Stimulated activated effector memory CD8-positive, alpha-beta T cell treated with anti-CD3 and anti-CD28 coated beads, Interleukin-12 subunit alpha, Interleukin-12 subunit beta, amount 100 ng/mL, for 72 hours (primary cell): ENCODE measurements around the gene CCDC34.

Source experiments
- ATAC-seq: fragments of 150-1000 bp; cut with Tn5 transposase; 2 replicates; pipeline ENCODE4 v1.10.0; 2021
- DNase-seq, 2 donors: peaks; one replicate each; pipeline ENCODE4 v3.0.0; 2021 to 2022; ENCODE audit warnings: low spot score in 2 of 2
- H3K27ac Mint-ChIP-seq: one replicate; pipeline ENCODE4 v1.8.0; 2022; ENCODE audit warnings: mild to moderate bottlenecking, mixed read lengths
- H3K36me3 Mint-ChIP-seq: one replicate; pipeline ENCODE4 v1.8.0; 2022; ENCODE audit warnings: mild to moderate bottlenecking, mixed read lengths
- H3K4me1 Mint-ChIP-seq: one replicate; pipeline ENCODE4 v1.8.0; 2022; ENCODE audit warnings: mixed read lengths
- H3K4me3 Mint-ChIP-seq: one replicate; pipeline ENCODE4 v1.8.0; 2022; ENCODE audit warnings: mild to moderate bottlenecking, mixed read lengths
- H3K9me3 Mint-ChIP-seq: one replicate; pipeline ENCODE4 v1.8.0; 2022; ENCODE audit warnings: mixed read lengths

Gene CCDC34

DNA sequence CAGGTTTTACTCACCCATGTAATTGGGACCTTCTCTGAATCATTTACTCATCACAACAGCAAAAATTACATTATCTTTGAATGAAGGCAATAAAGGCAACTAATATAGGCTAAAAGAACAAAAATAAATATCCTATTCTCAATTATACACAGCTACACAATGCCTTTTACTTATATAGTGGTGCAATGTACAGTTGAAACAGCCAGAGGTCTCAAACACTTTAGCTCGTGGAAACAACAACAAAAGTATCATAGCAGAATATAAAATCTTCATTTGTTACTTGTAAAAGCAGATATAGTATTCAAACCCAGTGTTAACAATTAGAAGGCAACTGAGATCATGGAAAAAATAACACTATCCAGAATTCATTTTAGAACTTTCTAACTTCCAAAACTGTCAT is 20.6 kb upstream of the CCDC34 start:
- H3K4me1 Mint-ChIP-seq: peaks cover 6% of the 10 kb centered on the region
- H3K36me3 Mint-ChIP-seq: no peaks in the 10 kb centered on the region
- ATAC-seq: no peak
- no peak overlapping the region for H3K4me3 Mint-ChIP-seq
- H3K27ac Mint-ChIP-seq: no peak overlapping the region
- no peaks in the 10 kb centered on the region for H3K9me3 Mint-ChIP-seq
- DNase-seq: no peak

DNA sequence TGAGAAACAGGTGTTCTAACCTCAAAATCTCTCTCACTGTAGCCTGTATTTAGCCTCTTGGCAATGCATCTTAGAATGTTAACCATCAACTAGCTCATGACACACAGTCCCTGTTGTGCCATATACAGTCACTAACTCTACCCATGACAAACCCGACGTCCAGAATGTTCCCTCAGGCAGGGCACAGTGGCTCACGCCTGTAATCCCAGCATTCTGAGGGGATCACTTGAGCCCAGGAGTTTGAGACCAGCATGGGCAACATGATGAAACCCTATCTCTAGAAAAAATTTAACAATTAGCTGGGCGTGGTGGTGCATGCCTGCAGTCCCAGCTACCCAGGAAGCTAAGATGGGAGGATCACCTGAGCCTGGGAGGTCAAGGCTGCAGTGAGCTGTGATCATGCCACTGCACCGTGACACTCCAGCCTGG is 18.2 kb upstream of the CCDC34 start:
- ATAC-seq (no peak), DNase-seq (no peak)
- H3K9me3 Mint-ChIP-seq: no peaks in the 10 kb centered on the region
- H3K4me1 Mint-ChIP-seq: no peaks in the 10 kb centered on the region
- no peak overlapping the region for H3K27ac Mint-ChIP-seq
- H3K4me3 Mint-ChIP-seq: no peak overlapping the region
- no peaks in the 10 kb centered on the region for H3K36me3 Mint-ChIP-seq

DNA sequence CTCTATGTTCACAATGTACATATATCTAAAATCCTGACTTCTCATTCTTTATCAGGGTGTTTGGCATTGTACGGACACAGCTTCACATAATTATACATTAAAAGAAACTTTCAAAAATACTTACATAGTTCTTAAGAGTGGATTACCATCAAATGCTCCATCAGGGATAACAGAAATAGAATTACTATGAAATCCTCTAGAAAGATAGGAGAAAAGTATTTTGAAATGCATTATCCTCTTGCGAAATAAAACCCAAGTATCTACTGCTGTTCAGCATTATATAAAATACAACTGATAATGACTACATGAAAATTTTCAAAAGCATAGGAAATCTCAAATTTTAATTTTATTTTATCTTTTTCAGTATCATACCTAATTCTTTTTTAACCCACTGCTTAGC is 17.8 kb upstream of the CCDC34 start:
- Mint-ChIP-seq H3K36me3 (no peaks in the 10 kb centered on the region), H3K9me3 (no peaks in the 10 kb centered on the region), H3K27ac (no peak overlapping the region), H3K4me3 (no peak overlapping the region), H3K4me1 (no peaks in the 10 kb centered on the region)
- DNase-seq (no peak), ATAC-seq (no peak)

DNA sequence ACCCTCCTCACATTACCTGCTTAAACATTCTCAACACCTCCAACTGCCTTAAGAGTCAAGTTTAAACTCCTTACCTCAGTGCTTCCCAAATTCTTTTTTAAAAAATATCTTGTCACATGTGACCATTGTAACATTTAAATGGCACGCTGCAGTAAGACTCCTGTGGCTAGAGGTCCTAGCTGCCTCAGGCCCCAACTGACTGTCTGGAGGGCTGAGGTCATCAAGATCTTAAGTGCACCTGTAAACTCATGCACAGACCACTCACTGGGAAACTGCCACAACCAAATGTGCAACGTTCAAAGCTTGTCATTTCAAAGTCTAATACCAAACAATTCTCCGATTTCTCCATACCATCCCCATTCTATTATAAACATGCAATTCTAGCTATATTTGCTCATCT is 16.4 kb upstream of the CCDC34 start:
- DNase-seq: no peak
- Mint-ChIP-seq H3K4me1 (no peaks in the 10 kb centered on the region), H3K27ac (no peak overlapping the region), H3K36me3 (no peaks in the 10 kb centered on the region), H3K4me3 (no peak overlapping the region), H3K9me3 (no peaks in the 10 kb centered on the region)
- no peak for ATAC-seq

DNA sequence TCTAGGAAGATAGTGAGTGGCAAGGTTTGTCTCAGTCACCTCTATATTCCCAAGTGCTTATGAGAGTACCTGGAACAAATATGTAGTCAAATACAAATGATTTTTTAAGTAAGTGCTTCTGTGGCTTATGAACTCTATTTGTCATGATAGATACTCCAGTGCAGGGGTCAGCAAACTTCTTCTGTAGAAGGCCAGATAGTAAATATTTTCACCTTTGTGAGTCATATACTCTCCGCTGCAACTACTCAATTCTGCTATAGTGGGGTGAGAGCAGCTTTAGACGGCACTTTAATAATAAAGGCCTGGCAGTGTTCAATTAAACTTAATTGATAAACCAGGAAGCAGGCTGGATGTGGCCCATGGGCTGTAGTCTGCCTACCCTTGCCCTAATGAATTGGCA is 12.4 kb upstream of the CCDC34 start:
- Mint-ChIP-seq H3K9me3 (no peaks in the 10 kb centered on the region), H3K4me3 (no peak overlapping the region), H3K36me3 (no peaks in the 10 kb centered on the region), H3K27ac (no peak overlapping the region), H3K4me1 (no peaks in the 10 kb centered on the region)
- DNase-seq: no peak
- no peak for ATAC-seq

DNA sequence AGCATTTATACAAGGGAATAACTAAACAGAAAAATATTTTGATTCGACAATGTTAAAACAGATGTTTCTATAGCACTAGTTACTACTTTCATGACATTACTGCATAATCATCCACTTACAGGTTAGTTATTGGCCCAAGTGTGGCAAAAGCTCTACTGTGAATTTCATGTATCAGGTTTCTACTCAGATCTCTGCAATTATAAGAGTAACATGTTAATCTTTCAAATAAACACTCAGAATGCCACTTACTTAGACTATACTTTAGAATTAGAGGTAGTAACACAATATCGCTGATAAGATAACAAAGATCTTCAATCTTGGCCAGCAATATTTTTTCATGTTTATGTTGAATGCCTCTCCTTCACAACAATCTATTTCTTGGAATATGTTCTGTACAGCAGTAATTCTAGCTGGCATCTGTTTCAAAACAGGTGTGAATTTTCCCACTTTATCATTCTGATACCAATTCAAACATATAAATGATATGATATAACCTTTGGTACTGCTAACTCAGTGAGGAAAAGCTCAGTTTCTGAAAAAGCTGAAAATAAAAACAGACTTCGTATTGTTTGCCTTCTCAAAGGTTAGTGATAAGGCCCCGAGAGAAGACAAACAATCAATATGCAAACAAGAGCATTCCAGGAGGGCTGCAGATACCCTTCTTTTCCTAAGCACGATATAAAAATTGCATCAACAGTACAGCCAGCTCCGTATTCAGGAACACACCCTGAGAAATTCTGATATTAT is 11.0 kb upstream of the CCDC34 start:
- Mint-ChIP-seq H3K4me3 (no peak overlapping the region), H3K27ac (no peak overlapping the region), H3K36me3 (no peaks in the 10 kb centered on the region), H3K9me3 (no peaks in the 10 kb centered on the region), H3K4me1 (no peaks in the 10 kb centered on the region)
- no peak for DNase-seq
- ATAC-seq: no peak

DNA sequence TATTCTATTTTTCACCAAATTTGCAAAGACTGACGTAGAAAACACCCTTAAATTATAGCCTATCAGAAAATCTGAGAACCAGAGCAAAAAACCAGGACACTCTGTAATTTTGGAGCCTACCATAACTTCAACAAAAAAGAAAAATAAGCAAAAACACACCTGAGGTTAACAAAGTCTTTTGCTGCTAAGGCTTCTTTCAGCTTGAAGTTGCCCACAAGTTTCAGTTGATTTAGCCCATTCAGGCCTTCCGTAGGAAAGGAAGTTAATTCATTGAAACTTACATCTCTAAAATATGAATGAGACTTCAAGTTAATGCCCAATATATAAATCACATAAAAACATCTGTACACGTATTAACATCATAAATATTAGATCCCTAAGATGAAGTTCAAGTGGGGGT is 10.4 kb upstream of the CCDC34 start:
- no peak overlapping the region for H3K27ac Mint-ChIP-seq
- no peaks in the 10 kb centered on the region for H3K9me3 Mint-ChIP-seq
- DNase-seq (no peak), ATAC-seq (no peak)
- H3K4me3 Mint-ChIP-seq: no peak overlapping the region
- H3K36me3 Mint-ChIP-seq: no peaks in the 10 kb centered on the region
- no peaks in the 10 kb centered on the region for H3K4me1 Mint-ChIP-seq

DNA sequence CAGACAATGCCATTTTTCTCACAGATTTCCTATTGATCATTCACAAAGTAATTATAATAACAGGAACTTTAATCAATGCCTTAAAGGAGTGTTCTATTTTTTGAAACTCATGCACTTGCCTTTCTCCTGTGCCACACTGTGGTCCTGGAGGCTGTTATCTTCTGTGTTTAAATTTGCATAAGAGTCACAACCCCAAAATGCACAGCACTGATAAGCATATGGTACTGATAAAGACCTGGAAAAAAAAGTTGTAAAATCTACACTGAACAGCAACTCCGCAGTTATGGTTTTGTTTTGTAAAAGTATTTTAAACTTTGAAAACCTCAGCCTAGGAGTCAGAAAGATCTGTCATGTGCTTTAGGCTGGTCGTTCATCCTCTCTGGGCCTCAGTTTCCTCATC is 9.1 kb upstream of the CCDC34 start:
- ATAC-seq (no peak), DNase-seq (no peak)
- H3K4me1 Mint-ChIP-seq: no peaks in the 10 kb centered on the region
- H3K27ac Mint-ChIP-seq: no peak overlapping the region
- no peaks in the 10 kb centered on the region for H3K9me3 Mint-ChIP-seq
- H3K4me3 Mint-ChIP-seq: no peak overlapping the region
- no peaks in the 10 kb centered on the region for H3K36me3 Mint-ChIP-seq

DNA sequence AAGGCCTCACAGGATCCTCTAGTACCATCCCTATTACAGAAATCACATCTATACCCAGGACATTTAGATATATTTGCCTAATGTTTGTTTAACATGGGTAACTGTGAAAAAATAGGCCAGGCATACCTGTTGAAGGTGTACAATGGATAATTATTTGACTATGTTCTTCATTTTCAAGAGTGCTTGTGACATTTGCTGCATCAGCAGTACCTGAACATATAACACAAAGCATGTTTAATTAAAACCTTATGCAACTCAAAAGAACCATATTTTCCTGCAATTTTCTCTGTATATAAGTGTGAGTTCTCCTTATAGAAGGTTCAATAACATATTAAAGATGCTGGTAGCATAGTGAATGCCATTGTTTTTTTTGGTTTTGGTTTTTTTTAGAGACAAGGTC is 8.5 kb upstream of the CCDC34 start:
- H3K27ac Mint-ChIP-seq: no peak overlapping the region
- DNase-seq: no peak
- no peak for ATAC-seq
- no peaks in the 10 kb centered on the region for H3K36me3 Mint-ChIP-seq
- no peak overlapping the region for H3K4me3 Mint-ChIP-seq
- no peaks in the 10 kb centered on the region for H3K4me1 Mint-ChIP-seq
- H3K9me3 Mint-ChIP-seq: no peaks in the 10 kb centered on the region

DNA sequence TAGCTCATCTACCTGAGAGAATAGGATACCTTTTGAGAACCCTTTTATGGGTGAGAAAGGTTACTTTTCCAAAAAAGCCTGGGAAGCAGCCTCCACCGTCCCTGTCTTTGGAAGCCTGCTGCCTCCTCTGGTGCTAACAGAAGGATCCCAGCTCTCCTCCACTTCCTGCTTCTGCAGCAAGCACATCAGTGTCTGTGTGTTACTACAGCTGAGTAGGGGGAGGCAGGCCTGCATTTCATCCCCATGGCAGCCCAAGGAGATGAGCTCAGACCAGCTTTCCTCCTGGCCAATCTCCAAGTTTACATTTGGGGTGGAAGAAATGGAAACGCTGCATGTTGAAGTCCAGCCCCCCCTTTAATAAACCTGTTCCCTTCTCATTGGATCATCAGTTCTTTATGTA is 7.4 kb upstream of the CCDC34 start:
- ATAC-seq: no peak
- no peaks in the 10 kb centered on the region for H3K4me1 Mint-ChIP-seq
- no peak for DNase-seq
- H3K27ac Mint-ChIP-seq: no peak overlapping the region
- H3K9me3 Mint-ChIP-seq: no peaks in the 10 kb centered on the region
- H3K36me3 Mint-ChIP-seq: no peaks in the 10 kb centered on the region
- H3K4me3 Mint-ChIP-seq: no peak overlapping the region

DNA sequence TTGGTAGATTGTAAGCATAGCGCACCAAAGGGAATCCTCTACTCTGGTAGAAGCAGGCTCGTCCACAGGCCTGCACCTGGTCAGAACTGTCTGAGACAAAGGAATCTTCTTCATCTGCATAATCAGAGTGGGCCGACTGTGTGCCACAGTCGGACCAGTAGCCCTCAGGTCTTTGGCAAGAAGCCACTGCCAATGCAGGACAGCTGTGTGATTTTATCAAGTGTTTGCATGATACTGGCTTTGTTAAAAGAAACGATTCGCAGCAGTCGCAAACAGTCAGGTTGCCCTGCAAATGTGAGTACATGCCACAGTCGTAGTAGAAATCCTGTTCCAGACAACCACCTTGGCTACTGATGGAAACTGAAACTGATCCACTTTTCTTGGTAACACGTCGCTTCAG is 4.9 kb upstream of the CCDC34 start:
- Mint-ChIP-seq H3K36me3 (no peaks in the 10 kb centered on the region), H3K4me3 (no peak overlapping the region), H3K4me1 (peaks cover 11% of the 10 kb centered on the region), H3K9me3 (no peaks in the 10 kb centered on the region), H3K27ac (no peak overlapping the region)
- ATAC-seq (no peak), DNase-seq (no peak)

DNA sequence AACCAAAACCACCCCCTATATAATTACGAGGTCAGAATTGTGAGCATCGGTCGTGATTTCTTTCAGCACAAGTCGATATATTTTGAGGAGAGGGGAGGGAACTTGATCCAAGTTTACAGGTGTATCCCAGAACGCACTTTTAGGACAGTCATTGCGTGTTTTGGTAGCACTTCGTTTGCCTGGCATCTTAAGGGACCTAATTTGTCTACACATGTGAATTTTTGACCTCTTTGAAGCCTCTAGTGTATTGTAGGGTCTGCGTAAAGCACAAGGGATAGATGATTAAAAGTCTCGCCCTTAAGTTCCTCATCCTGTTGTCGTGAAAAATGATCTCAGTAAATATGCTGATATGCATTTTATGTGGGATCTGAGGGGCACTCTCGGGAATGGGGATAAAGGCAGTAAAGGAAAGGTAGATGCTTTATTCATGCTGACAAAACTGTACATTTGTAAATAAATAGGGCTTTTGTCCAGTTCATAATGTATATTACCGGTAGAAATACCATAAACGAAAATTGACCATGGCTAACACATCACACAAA is 632 bp upstream of the CCDC34 start:
- Mint-ChIP-seq H3K27ac (peak overlapping the region; percentile 90), H3K4me1 (peaks cover 35% of the 10 kb centered on the region), H3K4me3 (peak overlapping the region; percentile 88), H3K36me3 (no peaks in the 10 kb centered on the region), H3K9me3 (no peaks in the 10 kb centered on the region)
- ATAC-seq (no peak), DNase-seq (no peak)

DNA sequence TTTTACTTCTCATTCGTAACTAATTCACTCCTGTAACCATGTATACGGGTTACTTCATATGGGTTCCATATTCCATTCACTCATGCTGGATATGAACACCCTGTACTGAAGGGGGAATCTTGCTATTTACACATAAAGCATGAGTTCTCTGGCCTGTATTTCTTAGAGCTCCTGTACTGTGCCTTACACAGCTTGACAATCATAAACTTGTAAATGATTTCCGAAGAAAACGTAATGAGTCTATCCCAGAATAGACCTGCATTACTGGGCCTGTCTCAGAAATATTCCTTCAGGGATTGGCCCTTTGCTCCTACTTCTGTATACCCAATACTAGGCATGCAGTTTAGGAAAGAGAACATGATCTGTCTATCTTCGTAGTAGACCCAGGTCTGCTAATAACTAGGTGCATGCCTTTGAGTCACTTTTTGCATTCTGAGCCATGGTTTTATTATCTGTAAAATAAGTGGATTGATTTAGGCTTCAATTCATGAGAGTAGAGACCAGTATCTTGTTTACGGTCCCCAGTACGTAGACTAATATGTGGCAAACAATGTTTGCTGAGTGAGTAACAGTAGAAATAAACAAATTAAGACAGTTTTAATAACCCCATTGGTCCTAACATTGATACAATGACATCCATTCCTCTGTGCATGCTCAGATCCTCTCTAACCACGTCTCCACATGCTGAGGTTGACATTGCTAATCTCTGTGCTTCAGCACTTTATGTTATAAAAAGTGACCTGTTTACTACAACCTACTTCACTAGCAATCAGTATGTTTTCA is 1.2 kb downstream of the CCDC34 start:
- H3K27ac Mint-ChIP-seq: peak overlapping the region; percentile 90
- H3K36me3 Mint-ChIP-seq: no peaks in the 10 kb centered on the region
- DNase-seq: no peak
- H3K4me1 Mint-ChIP-seq: peaks cover 38% of the 10 kb centered on the region
- peak overlapping the region; percentile 88 for H3K4me3 Mint-ChIP-seq
- ATAC-seq: no peak
- H3K9me3 Mint-ChIP-seq: no peaks in the 10 kb centered on the region

DNA sequence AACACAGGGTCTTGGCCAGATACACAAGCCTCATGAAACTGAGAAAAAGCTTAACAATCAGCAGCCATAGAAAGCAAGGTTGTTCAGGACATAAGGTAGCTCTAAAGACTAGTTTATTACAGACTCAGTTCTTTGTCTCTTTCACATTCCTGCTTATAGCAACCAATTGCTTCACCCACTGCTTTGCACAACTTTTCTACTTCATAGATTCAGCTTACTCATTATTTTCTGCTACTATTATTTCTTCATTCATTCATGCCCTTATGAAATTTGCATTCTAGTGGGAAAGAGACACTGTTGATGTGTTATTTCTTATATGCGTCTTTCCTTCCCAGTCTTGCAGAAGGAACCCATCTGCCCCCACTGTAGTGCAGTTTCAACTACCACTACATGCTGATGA is 4.7 kb downstream of the CCDC34 start:
- Mint-ChIP-seq H3K4me1 (peaks cover 32% of the 10 kb centered on the region), H3K27ac (no peak overlapping the region), H3K36me3 (no peaks in the 10 kb centered on the region), H3K4me3 (no peak overlapping the region), H3K9me3 (no peaks in the 10 kb centered on the region)
- DNase-seq: no peak
- ATAC-seq: no peak

DNA sequence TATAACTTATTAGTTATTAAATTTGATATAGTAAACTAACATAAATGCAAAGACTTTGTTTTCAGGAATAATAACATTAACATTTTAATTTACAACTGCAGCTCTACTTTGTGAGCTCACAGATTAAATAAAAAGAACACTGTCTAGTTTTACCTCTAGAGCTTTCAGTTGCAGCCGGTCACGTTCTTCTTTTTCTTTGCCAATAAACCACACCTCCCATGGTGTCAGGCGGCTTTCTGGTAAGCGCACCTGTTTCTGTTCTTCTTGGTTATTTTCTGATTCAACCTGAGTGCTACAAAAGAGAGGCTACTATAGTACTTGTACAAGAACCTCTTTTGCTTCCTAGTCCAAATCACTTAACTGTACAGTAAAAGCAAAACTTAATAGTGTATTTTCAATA is 5.8 kb downstream of the CCDC34 start:
- H3K9me3 Mint-ChIP-seq: no peaks in the 10 kb centered on the region
- no peaks in the 10 kb centered on the region for H3K36me3 Mint-ChIP-seq
- H3K4me3 Mint-ChIP-seq: no peak overlapping the region
- no peak for DNase-seq
- H3K4me1 Mint-ChIP-seq: peaks cover 21% of the 10 kb centered on the region
- no peak overlapping the region for H3K27ac Mint-ChIP-seq
- no peak for ATAC-seq

DNA sequence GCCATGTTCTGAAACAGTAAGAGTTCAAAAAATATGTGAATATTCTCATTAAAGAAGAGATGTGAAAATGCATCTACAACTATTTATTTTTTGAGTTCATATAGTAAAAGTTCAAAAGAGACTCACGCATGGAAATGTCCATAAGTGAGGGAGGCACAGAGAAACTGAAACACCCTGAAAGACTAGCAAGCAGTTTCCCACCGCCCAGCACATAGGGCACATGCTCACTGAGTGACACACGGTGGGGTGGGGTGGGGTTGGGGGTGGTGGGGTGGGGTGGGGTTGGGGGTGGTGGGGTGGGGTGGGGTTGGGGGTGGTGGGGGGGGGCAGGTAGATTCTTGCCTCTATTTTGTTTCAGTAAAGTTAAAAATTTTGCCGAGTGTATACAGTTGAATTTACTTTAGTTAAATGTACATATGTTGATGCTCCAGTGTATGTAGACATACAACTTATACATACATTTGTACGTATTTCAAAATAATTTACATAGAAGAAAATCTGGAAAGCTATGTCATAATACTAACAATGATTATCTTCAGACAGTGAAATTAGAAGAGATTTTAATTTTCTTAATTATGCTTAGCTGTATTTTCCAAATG is 6.3 kb downstream of the CCDC34 start:
- Mint-ChIP-seq H3K9me3 (no peaks in the 10 kb centered on the region), H3K27ac (no peak overlapping the region), H3K4me3 (no peak overlapping the region), H3K4me1 (peaks cover 16% of the 10 kb centered on the region), H3K36me3 (no peaks in the 10 kb centered on the region)
- DNase-seq: no peak
- no peak for ATAC-seq
